Epidermal melanocyte (primary cell): ENCODE data around the gene DVL1.
"Not testable (repeated sequence)": the region's sequence is repeated elsewhere in the genome, so short reads cannot be mapped to it uniquely, and the experiment has no call there.

Source experiments
- DNase-seq: peaks from one replicate; pipeline ENCODE4 v3.0.0; 2011; ENCODE audit warnings: low spot score; ENCODE audit not compliant: insufficient read length

Gene DVL1

DNA sequence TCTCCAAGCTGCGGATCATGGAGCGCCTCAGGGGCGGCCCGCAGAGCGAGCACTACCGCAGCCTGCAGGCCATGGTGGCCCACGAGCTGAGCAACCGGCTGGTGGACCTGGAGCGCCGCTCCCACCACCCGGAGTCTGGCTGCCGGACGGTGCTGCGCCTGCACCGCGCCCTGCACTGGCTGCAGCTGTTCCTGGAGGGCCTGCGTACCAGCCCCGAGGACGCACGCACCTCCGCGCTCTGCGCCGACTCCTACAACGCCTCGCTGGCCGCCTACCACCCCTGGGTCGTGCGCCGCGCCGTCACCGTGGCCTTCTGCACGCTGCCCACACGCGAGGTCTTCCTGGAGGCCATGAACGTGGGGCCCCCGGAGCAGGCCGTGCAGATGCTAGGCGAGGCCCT is 21.9 kb downstream of the DVL1 start:
- no peak for DNase-seq

- DNase-seq, result no peak
Observed at GRCh38 chr1:1326075-1326605, 23.1 kb downstream of the DVL1 start.

DNA sequence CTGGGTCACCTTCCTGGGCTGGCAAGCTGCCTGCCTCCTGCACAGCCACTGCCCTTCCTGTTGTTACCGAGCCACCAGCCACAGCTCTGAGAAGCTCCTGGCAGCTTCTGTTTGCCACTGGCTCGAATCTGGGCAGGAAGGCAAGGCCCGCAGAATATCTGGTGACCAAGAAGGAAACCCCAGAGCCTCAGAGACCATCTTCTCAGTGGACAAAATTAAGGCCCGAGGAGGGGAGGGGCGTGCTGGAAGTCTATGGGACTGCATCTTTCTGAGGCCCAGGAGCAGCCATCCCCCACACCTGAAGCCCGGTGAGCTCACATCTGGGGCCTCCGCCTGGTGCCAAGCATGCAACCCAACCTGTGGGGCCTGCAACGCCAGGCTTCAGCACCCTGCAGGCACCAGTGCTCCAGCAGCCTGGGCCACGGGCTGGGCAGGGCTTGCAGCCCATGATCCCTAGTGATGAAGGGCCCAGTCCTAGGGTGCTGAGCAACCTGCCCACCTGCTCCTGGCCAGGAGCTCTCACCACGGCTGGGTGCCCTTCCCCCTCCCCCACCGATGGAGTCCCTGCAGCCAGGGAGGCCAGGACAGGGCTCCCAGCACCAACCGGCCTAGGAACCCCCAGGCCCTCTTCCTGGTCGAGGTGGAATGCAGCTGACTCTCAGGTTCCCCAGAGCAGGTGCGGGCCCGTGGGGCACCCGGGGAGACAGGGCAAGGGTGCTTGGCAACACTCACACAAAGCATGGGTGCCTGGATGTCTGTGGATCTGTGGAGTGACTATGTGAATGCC is 23.7 kb downstream of the DVL1 start:
- no peak for DNase-seq

DNA sequence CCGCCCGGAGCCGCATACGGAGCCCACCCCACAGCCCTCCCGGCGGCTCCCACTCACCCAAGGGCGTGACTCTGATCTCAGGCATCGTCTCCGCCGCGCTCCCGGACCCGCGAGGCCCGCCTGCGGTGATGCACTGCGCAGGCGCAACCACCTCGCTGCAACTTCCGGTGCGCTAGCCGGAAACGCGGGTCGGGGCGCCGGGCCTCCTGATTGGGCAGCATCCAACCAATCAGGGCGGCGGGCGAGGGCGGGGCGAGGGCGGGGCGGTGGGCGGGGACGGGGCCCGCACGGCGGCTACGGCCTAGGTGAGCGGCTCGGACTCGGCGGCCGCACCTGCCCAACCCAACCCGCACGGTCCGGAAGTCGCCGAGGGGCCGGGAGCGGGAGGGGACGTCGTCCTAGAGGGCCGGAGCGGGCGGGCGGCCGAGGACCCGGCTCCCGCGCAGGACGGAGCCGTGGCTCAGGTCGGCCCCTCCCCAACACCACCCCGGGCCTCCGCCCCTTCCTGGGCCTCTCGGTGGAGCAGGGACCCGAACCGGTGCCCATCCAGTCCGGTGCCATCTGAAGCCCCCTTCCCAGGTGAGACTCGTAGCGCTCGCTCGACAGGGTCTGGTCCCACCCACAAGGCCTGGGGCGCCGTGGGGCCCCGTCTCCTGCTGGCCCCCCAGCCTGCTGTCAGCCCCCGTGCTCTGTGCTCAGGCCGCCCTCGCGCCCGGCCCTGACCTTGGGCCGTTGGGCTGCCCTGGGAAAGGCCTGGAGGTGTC is 24.5 kb downstream of the DVL1 start, which contains the start of the genes CPTP and INTS11:
TSS of gene CPTP (plus strand) at position 279 of the 764 bp plus-strand sequence. CDS start 2,109 bp downstream, outside the sequence.
TSS of gene INTS11 (minus strand) at position 137 of the 764 bp plus-strand sequence. CDS start at position 85, 52 bp downstream.
- DNase-seq, result peak; percentile 90

GRCh38 chr1:1324084-1324523 is 25.1 kb downstream of the DVL1 start:
- DNase-seq, result no peak

GRCh38 chr1:1322952-1323351 is 26.3 kb downstream of the DVL1 start:
- DNase-seq, result no peak

DNA sequence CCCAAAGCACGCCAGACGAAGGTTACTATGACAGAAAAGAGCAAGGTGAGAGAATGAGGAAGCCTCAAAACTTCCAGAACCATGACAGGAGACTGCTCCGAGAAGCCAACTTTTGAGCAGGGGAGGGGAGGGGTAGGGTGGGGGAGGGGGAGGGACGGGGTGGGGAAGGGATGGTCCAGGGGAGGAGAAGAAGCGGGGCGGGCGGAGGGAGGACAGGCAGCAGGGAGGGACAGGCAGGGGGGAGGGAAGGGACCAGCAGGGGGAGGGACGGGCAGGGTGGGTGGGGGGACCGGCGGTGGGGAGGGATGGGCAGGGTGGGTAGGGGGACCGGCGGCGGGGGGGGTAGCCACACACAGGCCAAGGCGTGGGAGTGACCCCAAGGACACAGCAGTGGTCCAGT is 26.8 kb downstream of the DVL1 start:
- no peak for DNase-seq

DNA sequence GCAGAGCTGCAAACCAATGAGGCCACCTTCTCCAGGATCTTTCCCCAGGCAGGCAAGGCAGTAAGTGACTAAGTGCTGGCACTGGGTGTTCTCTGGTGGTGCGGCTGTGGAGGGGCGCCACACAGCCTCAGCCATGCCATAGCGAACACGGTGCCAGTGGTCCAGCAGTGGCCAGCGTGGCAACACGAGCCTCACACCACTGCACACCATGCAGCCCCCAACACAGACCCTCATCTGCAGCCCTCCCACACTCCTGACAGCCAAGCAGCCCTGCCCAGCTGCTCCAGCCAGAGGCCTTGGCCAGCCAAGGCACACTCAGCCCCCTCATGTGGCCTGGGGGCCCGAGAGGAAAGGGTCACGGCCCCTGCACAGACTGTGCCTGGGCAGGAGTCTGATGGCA is 27.7 kb downstream of the DVL1 start:
- no peak for DNase-seq

DNA sequence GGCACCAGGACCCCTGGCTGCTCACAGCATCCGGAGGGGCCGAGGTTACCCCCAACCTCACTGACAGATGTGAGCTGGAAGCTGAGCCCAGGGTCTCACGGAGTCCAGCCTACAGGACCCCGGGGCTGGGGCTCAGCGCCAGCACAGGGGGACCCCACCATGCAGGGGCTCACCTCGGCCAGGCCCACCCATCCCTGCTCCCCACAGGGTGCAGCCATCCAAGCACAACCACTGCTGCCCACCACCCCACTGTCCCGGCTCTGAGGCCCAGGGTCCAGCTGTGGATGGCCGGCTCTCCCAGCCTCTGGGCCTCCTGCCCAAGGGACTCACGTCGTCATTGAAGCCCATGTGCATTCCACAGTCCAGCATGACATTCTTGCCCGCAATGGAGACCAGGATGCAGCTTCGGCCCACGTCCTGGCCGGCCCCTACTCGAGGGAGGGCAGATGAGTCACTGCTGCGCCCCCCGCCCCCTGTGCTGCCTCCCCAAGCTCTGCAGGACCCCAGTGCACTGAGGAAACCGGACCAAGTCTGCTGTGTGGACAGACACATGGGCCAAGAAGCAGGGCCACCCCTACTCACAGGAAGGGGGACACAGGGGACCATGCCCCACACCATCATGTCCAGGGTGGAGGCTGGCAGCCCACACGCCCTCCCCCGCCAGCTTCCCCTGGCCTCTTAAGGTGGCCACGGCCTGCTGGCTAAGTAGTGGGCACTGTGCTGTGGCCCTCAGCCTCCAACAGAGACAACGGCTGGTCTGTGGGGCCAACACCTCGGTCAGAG is 28.4 kb downstream of the DVL1 start:
- no peak for DNase-seq

DNA sequence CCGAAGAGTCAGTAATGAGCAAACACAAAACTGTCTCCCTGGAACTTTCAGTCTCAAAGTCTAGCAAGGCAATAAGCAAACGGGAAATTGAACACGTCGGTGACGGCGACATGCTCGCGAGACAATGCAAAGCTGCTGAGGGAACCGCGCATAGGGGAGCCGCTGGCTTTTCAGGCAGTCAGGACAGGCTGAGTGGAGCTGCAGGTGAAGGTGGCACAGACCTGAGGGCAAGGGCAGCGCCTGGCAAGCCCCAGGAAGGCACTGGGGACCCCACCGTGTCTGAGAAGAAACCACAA is 29.6 kb downstream of the DVL1 start:
- no peak for DNase-seq

DNA sequence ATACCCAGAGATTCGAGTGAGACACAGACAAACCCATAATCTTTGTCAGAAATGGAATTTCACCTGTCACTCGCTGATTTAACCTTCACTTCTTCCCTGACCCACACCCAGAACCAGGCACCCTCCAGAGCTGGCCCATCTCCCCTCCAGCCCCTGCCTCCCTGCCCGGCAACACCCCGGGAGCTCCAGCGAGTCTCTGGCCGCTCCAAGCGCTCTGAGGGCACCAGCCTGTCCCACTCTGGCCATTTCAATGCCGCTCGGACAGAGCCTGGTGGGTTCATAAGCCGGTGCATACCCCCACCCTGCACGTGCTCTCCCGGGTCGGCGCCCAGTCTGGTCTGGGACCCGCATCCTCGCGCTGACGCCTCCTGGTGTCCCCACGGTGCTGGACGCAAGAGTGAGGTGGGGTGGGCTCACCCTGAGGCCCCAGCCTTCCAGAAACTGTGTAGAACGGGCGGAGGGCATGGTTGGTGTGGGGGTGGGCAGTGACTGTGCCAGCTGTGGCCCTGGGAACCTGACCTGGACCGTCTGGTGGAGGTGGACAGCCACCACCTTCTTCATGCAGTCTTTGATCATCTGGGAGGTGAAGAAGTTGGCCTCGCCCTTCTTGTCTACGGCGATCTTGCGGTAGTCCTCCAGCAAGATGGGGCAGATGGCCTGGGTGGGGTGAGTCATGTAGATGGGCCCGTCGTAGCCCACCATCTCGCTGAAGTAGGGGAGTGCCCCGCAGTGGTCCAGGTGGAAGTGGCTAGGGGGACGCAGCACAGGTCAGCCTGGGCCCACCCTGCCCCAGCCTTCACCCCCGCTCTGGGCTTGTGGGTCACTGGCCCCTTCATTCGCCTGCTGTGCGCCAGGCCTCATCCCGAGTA is 30.2 kb downstream of the DVL1 start:
- no peak for DNase-seq

- no peak for DNase-seq
Observed at GRCh38 chr1:1318131-1318652, 31.0 kb downstream of the DVL1 start.

GRCh38 chr1:1317420-1317819 is 31.8 kb downstream of the DVL1 start:
- DNase-seq, result no peak

DNA sequence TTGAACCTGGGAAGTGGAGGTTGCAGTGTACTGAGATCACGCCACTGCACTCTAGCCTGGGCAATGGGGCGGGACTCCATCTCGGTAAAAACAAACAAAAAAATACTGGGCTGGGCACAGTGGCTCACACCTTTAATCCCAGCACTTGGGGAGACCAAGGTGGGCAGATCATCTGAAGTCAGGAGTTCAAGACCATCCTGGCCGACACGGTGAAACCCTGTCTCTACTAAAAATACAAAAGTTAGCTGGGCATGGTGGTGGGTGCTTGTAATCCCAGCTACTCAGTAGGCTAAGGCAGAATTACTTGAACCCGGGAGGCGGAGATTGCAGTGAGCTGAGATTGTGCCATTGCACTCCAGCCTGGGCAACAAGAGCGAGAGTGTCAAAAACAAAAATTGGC is 33.0 kb downstream of the DVL1 start:
- DNase-seq, result not testable (repeated sequence)

GRCh38 chr1:1315435-1315954 is 33.7 kb downstream of the DVL1 start:
- DNase-seq, result no peak

DNA sequence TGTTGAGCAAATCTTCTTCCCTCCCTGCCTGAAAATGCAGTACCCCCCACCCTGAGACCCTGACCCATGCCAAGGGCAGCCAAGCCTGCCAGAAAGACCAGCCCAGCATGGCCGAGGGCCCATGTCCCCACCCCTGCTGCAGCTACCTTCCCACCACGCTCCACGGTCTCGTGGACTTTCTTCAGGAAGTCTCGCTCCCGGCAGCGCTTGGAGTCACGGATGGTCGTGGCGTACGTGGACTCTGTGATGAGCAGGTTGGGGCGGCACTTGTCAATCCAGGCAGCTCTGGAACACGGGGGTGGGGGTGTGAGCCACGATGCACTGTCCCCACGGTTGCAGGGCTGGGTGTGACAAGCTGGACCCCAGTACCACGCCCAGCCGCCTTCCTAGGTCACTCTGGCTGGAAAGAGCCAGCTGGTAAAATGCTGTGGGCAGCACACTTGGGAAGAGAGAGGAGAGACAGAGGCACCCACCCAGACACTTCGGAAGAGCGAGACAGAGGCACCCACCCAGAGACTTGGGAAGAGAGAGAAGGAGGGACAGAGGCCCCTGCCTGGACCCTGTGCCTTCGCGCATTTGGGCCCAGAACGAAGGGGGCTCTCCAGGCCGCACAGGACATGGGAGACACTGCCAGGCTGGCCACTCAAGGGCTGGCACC is 34.4 kb downstream of the DVL1 start:
- DNase-seq, result no peak

DNA sequence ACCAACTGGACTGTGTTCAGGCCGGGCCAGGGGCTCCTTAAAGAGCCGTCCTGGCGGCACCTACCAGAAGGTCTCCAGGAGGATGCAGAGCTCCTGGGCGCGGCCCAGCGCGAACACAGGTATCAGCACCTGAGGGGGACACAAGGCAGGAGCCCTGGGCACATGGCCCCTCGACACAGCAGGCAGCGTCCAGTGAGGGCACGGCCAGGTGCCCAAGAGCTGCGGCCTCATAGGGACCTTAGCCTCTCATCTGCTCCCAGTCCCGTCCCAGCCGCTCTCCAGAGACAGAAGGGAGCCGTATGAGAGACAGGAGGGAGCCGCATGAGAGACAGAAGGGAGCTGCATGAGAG is 35.0 kb downstream of the DVL1 start:
- no peak for DNase-seq

GRCh38 chr1:1313500-1314236 is 35.5 kb downstream of the DVL1 start:
- no peak for DNase-seq
